GM19035 (cell line): ENCODE data around the gene TAF7.
A peak's percentile ranks its signal among the peaks of the same experiment; 100 is the strongest.
"Not testable (repeated sequence)": the region's sequence is repeated elsewhere in the genome, so short reads cannot be mapped to it uniquely, and the experiment has no call there.

Experiments
- ATAC-seq: cut with Tn5 transposase; IDR thresholded peaks from one replicate; pipeline ENCODE4 v1.9.1; 2021; ENCODE audit not compliant: unreplicated experiment

The TAF7 gene, protein sequence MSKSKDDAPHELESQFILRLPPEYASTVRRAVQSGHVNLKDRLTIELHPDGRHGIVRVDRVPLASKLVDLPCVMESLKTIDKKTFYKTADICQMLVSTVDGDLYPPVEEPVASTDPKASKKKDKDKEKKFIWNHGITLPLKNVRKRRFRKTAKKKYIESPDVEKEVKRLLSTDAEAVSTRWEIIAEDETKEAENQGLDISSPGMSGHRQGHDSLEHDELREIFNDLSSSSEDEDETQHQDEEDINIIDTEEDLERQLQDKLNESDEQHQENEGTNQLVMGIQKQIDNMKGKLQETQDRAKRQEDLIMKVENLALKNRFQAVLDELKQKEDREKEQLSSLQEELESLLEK

DNA sequence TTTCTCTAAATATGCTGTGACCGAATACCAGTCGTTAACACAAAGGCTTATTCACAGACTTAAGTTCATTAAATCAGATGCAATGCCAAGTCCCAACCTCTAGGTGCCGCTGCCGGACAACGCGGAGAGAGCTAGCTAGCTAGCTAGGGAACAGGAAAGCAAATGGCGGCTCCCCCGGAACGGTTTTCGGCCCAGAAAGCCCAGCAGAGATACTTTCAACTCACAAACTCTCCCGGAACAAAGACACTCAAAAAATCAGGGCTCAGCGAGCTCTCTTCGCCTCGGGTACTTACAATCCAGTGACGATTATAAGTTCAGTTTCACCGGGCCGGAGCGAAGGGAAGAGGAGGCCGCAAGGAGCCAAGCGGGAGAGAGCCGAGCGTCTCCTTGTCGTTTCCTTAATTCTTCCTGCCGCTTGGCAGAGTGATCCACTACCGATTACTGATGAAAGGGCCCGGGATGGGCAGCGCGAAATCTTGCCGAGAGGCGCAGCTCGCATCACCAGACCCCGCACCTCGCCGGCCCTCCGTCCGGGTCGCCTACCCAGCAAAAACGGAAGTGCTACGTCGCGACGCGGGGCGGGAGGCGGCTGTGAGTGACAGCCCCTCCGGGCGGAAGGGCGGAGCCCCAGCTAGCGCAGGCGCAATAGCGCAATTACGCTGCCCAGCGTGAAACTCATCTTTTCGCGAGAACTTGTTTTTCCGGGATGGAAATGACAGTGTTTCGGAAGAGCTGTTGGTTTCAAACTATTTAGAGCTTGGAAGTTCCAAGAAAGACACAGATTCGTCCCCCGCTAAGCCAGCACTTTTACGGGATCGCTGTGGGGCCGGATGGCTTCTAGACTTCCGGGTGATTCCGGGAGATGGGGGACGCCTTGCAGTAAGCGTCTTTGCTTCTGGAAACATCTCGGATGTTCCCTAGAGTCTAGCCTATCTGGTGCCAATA lies at the start of gene TAF7:
TAF7 (minus strand) TSS at position 560 of the 945 bp plus-strand sequence. CDS start 740 bp downstream, outside the sequence.
- peak; percentile 94 for ATAC-seq

DNA sequence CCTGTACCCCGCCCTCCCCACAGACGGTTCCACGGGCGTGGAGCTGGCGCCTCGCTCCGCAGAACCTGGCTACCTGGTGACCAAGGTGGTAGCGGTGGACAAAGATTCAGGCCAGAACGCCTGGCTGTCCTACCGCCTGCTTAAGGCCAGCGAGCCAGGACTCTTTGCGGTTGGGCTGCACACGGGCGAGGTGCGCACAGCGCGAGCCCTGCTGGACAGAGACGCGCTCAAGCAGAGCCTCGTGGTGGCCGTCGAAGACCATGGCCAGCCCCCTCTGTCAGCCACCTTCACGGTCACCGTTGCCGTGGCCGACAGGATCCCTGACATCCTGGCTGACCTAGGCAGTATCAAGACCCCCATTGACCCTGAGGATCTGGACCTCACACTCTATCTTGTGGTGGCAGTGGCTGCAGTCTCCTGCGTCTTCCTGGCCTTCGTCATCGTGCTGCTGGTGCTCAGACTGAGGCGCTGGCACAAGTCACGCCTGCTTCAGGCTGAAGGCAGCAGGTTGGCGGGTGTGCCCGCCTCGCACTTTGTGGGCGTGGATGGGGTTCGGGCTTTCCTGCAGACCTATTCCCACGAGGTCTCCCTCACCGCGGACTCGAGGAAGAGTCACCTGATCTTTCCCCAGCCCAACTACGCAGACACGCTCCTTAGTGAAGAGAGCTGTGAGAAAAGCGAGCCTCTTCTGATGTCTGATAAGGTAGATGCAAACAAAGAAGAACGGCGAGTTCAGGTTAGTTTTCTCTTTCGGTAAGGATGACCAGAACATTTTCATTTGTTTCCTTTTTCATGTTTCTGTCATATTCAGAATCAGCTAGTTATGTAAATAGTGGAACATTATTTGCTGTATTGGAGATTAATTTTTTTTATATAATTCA lies 45.7 kb upstream of the TAF7 start:
- no peak for ATAC-seq

DNA sequence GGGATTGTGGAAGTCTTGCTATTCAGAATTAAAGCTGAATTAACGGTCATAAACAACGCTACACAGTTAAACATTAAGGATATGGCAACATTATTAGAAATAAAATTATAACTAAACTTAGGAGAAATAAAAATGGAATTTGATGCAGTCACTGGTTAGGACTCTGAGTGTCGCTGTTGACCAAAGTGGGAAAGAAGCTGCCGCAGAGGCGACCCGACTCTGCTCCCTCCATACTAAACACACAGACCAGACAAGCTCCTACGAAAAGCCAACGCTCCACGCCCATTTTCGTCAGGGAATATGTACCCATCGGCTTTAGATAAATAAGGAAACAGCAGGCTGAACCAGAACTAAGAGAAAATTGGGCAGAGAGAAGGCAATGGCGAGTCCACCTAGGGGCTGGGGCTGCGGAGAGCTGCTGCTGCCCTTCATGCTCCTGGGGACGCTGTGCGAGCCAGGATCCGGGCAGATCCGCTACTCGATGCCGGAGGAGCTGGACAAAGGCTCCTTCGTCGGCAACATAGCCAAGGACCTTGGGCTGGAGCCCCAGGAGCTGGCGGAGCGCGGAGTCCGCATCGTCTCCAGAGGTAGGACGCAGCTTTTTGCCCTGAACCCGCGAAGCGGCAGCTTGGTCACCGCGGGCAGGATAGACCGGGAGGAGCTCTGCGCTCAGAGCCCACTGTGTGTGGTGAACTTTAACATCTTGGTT lies 43.5 kb upstream of the TAF7 start, which contains the start of gene PCDHGA5:
PCDHGA5 (plus strand) TSS at position 211 of the 709 bp plus-strand sequence; CDS start at position 380, 169 bp downstream.
- no peak for ATAC-seq

DNA sequence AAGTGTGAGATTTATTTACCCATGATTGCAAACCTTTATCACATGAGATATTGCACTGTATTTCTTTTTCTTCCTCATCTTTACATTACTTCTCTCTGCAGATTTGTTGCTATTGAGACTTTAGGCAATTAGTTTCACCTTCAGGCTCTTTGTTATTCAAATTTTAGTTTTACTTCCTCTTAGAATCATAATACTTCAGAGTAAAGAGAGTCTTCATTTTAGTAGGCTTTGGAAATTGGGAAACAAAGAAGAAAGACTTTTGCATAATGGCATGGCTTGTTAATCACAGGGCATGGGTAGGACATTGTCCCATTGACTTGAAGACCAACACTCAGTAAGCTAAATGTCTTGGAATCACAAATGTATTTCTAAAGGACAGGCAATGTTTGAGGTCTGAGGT lies 42.1 kb upstream of the TAF7 start:
- ATAC-seq, result no peak

DNA sequence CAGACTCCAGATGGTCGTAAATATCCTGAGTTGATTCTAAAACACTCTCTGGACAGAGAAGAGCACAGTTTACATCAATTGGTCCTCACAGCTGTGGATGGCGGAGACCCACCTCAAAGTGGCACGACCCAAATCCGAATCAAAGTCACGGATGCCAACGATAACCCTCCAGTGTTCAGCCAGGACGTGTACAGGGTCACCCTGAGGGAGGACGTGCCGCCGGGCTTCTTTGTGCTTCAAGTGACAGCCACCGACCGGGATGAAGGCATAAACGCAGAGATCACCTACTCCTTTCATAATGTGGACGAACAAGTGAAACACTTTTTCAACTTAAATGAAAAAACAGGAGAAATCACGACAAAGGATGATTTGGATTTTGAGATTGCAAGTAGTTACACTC lies 40.1 kb upstream of the TAF7 start:
- no peak for ATAC-seq

DNA sequence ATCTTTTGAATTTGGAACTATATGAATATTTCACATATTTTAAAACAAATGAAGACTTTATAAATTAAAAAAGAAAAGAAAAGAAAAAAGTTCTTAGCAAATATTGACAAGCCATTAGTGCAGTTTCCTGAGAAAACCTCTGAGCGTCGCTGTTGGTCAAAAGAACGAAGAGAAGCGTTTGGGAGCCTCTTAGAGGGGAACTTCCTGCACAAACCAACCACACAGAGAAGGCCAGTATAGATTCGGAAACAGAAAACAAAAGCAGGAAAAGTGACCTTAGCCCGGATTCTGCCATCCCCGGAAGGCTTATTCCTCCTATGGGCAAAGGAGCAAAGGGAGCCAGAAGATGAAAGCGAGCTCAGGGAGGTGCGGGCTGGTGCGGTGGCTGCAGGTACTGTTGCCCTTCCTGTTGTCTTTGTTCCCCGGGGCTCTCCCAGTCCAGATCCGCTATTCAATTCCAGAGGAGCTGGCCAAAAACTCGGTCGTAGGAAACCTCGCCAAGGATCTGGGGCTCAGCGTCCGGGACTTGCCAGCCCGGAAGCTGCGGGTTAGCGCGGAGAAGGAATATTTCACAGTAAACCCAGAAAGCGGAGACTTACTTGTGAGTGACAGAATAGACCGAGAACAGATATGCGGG lies 39.3 kb upstream of the TAF7 start, which contains the start of gene PCDHGB2:
PCDHGB2 (plus strand) TSS at position 205 of the 637 bp plus-strand sequence; CDS start at position 347, 142 bp downstream.
- ATAC-seq, result peak; percentile 63

DNA sequence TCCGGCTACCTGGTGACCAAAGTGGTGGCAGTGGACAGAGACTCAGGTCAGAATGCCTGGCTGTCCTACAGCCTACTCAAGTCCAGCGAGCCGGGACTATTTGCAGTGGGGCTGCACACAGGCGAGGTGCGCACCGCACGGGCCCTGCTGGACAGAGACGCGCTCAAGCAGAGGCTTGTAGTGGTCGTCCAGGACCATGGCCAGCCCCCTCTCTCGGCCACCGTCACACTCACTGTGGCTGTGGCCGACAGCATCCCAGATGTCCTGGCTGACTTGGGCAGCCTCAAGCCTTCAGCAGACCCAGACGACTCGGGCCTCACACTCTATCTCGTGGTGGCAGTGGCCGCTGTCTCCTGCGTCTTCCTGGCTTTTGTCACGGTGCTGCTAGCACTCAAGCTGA lies 36.4 kb upstream of the TAF7 start:
- ATAC-seq, result no peak

DNA sequence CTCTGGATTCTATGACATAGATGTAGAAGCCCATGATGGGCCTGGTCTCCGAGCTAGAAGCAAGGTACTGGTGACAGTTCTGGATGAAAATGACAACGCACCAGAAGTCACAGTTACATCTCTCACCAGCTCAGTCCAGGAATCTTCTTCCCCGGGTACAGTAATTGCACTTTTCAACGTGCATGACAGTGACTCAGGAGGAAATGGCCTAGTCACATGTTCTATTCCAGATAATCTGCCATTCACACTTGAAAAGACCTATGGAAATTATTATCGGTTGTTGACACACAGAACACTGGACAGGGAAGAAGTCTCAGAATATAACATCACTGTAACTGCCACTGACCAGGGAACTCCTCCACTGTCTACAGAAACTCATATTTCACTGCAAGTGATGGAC lies 35.5 kb upstream of the TAF7 start:
- ATAC-seq, result no peak

DNA sequence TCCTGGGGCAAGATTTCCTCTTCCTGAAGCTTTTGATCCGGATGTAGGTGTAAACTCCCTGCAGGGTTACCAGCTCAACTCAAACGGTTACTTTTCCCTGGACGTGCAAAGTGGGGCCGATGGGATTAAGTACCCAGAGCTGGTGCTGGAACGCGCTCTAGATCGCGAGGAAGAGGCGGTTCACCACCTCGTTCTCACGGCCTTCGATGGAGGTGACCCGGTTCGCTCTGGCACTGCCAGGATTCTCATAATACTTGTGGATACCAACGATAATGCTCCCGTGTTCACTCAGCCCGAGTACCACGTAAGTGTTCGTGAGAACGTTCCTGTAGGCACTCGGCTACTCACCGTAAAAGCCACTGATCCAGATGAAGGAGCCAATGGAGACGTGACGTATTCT lies 35.1 kb upstream of the TAF7 start:
- ATAC-seq, result no peak

DNA sequence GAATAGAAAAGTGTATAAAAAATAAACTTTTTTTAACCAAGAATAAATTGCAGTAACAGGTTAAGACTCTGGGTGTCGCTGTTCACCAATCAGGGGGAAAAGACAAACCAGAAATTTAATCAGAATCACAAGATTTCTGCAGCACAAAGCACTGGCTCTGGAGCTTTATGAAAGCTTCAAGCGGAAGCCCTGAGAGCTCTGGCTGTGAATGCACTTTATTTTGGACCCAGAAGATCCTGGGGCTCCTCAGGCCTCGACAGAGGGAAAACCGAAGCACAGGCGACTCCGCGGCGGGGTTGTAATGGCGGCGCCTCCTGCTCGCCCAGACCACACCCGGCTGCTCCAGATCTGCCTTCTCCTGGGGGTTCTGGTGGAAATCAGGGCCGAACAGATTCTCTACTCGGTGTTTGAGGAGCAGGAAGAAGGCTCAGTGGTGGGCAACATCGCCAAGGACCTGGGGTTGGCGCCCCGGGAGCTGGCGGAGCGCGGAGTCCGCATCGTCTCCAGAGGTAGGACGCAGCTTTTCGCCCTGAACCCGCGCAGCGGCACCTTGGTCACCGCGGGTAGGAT lies 34.4 kb upstream of the TAF7 start, which contains the start of gene PCDHGA4:
PCDHGA4 (plus strand) TSS at position 122 of the 570 bp plus-strand sequence; CDS start at position 209, 87 bp downstream.
- no peak for ATAC-seq

DNA sequence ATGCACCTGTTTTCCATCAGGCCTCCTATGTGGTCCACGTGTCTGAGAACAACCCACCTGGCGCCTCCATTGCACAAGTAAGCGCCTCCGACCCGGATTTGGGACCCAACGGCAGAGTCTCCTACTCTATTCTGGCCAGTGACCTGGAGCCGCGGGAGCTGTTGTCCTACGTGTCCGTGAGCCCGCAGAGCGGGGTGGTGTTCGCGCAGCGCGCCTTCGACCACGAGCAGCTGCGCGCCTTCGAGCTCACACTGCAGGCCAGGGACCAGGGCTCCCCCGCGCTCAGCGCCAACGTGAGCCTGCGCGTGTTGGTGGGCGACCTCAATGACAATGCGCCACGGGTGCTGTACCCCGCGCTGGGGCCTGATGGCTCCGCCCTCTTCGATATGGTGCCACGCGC lies 31.0 kb upstream of the TAF7 start:
- no peak for ATAC-seq

DNA sequence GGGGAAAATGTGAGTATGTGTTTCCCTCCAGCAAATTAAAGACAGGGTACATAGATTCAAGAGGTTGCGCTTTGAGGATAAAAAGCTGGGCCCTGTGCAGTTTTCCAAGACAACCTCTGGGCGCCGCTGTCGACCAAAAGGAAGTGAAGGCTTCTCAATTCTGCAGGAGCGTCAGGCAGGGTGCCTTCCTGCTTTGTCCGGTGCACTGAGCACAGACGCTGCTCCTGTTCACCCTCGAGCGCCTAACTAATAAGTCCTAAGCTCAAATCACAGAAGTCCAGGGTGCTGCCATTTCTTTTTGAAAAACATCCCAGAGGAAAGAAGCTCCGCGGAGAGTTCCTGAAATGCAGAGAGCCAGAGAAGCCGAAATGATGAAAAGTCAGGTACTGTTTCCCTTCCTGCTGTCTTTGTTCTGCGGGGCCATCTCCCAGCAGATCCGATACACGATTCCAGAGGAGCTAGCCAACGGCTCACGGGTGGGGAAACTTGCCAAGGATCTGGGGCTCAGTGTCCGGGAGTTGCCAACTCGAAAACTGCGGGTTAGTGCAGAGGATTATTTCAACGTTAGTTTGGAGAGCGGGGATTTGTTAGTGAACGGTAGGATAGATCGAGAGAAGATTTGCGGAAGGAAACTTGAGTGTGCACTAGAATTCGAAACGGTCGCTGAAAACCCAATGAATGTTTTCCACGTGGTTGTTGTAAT lies 29.5 kb upstream of the TAF7 start, which contains the start of gene PCDHGB1:
PCDHGB1 (plus strand) TSS at position 183 of the 703 bp plus-strand sequence; CDS start at position 345, 162 bp downstream.
- peak; percentile 92 for ATAC-seq

DNA sequence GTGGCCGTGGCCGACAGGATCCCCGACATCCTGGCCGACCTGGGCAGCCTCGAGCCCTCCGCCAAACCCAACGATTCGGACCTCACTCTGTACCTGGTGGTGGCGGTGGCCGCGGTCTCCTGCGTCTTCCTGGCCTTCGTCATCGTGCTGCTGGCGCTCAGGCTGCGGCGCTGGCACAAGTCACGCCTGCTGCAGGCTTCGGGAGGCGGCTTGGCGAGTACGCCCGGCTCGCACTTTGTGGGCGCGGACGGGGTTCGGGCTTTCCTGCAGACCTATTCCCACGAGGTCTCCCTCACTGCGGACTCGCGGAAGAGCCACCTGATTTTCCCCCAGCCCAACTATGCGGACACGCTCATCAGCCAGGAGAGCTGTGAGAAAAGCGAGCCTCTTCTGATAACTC lies 25.4 kb upstream of the TAF7 start:
- not testable (repeated sequence) for ATAC-seq

DNA sequence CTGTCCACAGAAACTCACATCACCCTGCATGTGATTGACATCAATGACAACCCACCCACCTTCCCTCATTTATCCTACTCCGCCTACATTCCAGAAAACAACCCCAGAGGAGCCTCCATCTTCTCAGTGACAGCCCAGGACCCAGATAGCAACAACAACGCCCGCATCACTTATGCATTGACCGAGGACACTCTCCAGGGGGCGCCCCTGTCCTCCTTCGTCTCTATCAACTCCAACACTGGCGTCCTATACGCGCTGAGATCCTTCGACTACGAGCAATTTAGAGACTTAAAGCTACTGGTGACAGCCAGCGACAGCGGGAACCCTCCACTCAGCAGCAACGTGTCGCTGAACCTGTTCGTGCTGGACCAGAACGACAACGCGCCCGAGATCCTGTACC lies 24.7 kb upstream of the TAF7 start:
- ATAC-seq, result no peak

DNA sequence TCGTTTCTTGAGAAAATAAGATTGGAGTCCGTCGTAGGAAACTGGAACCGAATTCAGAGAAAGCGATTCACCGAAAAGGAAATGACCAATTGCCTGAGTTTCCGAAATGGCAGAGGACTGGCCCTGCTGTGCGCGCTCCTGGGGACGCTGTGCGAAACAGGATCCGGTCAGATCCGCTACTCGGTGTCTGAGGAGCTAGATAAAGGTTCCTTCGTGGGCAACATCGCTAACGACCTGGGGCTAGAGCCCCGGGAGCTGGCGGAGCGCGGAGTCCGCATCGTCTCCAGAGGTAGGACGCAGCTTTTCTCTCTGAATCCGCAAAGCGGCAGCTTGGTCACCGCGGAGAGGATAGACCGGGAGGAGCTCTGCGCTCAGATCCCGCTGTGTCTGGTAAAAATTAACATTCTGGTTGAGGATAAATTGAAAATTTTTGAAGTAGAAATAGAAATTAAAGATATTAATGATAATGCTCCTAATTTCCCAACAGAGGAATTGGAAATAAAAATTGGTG lies 23.4 kb upstream of the TAF7 start:
- ATAC-seq, result no peak

DNA sequence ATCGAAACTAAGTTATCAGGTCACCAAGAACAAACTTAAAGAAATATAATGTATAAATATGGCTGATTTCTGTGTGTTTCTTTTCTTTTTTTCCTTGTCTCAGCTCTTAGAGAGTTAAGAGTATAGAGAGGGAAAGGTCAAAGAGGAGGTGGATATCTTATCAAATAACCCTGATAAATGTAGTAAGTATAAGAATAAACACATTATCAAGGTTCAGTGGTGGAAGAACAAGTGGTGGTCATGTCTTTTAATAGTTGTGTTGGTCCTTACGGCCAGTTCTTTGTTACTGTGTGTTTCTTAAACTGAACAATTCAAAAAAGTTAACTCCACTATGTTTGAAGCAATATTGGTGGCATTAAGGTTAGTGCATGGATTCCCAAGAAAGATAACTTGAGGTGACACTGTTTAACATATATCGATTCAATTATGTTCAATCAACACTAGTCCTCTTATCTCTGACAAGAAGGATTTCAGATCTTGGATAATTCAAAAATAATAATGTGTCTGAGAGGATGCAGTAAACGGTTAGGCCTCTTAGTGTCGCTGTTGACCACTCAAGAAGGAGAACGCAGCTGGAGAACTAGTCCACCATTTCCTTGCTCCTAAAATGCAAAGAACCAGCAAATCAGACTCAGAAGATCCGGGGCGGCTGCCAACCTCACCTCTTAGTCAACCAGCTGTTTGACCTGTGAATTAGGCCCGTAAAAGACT lies 22.8 kb upstream of the TAF7 start, which contains the start of gene PCDHGA3:
PCDHGA3 (plus strand) TSS at position 588 of the 711 bp plus-strand sequence. CDS start 205 bp downstream, outside the sequence.
- ATAC-seq, result no peak

DNA sequence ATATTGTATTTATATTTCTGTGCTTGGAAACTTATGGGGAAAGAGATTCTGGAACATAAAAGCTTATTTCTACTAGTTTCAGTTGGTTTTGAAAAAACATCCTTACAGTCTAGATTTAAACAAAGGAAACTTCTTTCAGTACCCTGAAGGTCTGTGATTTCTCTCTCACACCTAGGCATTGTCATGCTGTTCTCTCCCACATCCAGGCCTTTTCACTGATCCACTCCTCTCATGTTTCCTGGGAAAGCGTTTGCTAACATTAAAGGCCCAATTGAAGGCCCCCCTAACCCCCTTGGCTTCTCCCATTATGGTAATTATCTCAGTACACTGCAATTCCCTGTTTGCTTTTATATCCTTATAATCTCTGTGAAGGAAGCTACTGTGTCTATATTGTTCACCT lies 22.2 kb upstream of the TAF7 start:
- no peak for ATAC-seq
